M059J (cell line): ENCODE measurements around the gene SLIT3. TPM values are rescaled to one million over a fixed set of nuclear protein-coding genes. Genes with fewer than 3 reads are reported as not detected.

Experiments
- DNase-seq: peaks from one replicate; pipeline ENCODE4 v3.0.0-alpha.2; 2012; ENCODE audit warnings: low read depth
- total RNA-seq: library from RNA; depleted of rRNA; stranded (reverse); fragments of >200 nt; shearing (Covaris generic); gene quantifications from 2 replicates; pipeline ENCODE4 v1.2.3, GENCODE V29; 2014

SLIT3 gene
- total RNA-seq, 1 experiment from 2014 or later = 0.17 TPM

- no peak for DNase-seq
Measured at GRCh38 chr5:169036079-169036805, 264.7 kb downstream of the SLIT3 start.

GRCh38 chr5:169029661-169030274 lies 271.2 kb downstream of the SLIT3 start:
- no peak for DNase-seq

- no peak for DNase-seq
Measured at GRCh38 chr5:169029037-169029436, 271.9 kb downstream of the SLIT3 start.

- DNase-seq = no peak
Measured at GRCh38 chr5:169027501-169028061, 273.4 kb downstream of the SLIT3 start.

GRCh38 chr5:169025491-169025890 lies 275.4 kb downstream of the SLIT3 start:
- DNase-seq = no peak

DNA sequence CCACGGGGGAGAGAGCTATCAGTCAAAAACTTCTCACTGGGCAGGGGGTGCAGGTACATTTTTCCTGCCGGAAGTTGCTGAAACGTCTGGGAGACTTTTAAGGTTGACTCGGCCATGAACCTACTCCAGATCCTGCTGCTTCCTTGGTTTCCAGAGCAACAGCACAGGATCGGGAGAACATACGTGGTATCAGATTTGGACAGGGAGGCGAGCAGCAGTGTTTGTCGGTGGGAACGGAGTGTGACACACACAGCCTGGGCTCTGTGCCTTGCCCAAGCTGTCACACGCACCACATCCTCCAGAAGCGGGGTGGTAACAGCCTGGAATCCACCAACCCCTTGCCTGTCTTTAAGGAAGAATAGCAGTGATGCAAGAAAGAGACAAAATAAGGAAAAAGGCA lies 276.5 kb downstream of the SLIT3 start:
- no peak for DNase-seq

GRCh38 chr5:169022718-169023117 lies 278.2 kb downstream of the SLIT3 start:
- DNase-seq = no peak

DNA sequence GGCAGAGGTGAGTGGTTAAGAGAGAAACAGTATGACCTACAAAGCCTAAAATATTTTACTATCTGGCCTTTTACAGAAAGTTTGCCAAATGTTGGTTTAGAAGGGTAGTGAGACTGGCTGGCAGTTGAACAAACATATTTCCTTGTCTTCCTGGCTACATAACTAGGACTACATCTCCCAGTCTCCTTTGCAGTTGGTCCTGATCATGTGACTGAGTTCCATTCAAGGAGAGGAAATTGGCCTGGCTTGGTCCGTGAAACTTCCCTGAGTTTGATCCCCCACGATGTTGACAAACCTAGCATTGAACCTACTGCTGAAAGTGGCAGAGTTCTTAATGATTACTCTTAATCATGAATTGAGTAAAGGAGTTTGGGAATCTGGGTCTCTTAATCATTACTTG lies 280.8 kb downstream of the SLIT3 start:
- DNase-seq = peak; percentile 9

- no peak for DNase-seq
Measured at GRCh38 chr5:169018925-169019324, 282.0 kb downstream of the SLIT3 start.

DNA sequence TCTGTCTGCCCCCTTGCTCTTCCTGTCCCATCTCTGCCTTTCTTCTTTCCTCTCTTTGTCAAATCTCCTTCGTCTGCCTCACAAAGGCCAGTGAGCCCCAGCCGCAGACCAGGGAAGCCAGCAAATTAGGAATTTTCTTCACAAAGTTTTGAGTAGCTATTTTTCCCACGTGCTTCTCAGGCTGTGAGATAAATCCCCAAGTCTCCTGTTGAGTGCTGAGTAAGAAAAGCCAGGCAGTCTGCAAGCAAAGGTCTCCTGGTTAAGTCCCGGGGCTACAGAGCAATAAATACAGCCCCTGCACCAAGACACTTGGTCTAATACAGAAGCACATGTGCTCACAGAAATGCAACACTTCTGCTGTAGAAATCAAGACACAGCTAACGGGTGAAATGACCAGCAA lies 284.9 kb downstream of the SLIT3 start:
- DNase-seq = no peak

DNA sequence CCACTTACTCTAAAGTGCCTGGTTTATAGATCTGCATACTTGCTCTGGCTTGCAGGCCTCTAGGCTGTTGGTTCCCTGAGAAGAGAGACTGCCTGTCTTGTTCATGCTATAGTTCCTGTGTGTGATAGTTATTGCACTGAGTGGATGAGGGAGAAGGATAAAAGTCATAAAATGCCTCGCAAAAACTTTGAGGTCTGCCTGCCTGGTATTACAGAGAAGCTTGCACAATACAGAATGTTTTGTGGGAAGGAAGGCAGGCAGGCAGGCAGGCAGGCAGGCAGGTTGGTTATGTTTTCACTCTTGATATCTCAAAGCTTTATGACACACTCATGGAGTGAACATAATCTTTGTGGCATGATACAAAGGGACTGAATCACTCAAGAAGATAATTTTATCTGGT lies 287.1 kb downstream of the SLIT3 start:
- DNase-seq = no peak

GRCh38 chr5:169013208-169013728 lies 287.7 kb downstream of the SLIT3 start:
- DNase-seq = no peak

DNA sequence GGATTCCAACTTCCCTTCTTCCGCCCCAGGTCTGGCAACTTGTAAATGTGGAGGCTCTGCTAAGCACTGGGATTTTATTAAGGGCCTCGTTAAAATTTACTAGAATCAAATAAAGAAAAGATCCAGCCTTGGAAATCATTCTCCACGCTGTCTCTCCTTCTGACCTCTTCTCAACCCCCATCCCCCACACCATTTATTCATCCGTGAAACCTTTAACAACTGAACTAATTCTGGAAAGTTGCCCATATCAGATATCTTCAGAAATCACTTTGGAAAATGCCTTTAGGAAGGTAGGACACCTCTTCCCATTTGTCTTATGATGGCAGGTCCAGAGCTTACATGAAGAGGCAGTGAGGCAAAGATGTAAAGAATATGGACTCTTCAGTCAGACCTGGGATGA lies 288.5 kb downstream of the SLIT3 start:
- DNase-seq = no peak

- DNase-seq = no peak
Measured at GRCh38 chr5:169011451-169011850, 289.5 kb downstream of the SLIT3 start.

DNA sequence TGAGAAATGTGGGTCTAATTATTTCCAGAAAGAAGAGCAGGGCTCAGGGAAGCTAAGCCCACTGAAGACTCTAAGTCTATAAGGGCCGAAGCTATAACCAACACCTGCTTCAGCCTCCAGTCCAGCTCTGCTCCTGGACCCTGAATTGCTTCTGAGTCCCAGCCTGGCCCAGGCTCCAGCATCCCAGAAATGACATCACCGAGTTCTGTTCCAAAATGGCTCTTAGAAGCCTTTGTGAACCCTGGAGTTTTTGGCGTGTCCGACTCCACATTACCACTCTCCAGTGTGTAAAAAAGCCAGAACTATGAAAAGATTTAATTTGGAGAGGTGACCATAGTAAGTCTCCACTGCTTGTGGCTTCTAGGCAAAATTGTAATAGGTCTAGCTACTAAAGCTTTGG lies 289.9 kb downstream of the SLIT3 start:
- no peak for DNase-seq

DNA sequence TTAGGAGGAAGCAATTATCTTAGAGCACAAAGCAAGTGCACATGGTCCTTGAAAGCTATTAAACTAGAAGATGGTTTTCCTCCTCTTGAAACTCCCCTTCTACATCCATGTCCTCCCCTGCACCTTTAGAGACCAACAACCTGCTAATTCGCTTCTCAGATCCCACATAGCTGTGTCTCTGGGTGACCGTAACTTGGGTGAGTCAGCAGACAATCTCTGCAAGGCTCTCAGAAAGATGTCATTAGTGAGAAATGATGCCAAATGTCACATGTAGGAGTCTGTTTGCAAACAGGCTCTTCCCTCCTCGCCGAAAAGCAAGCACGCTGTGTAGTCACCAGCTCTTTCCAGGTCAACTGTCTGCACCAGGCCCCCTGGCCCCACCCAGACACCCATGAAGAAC lies 291.8 kb downstream of the SLIT3 start:
- no peak for DNase-seq

- DNase-seq = peak; percentile 32
Measured at GRCh38 chr5:169006842-169007790, 293.8 kb downstream of the SLIT3 start.

DNA sequence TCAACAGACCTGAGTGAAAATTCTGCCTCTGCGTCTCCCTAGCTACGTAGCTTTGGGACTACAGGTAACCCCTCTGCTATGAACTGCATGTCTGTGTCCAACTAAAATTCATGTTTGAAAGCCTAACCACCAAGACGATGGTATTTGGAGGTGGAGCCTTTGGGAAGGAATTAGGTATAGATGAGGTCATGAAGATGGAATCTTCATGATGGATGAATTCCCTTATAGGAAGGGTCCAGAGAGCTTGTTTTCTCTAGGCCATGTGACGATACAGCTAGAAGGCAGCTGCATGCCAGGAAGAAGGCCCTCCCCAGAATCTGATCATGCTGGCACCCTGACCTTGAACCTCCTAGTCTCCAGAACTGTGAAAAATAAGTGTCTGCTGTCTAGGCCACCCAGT lies 296.4 kb downstream of the SLIT3 start:
- DNase-seq = no peak

- no peak for DNase-seq
Measured at GRCh38 chr5:169003721-169004541, 297.0 kb downstream of the SLIT3 start.

- DNase-seq = no peak
Measured at GRCh38 chr5:169002953-169003555, 297.9 kb downstream of the SLIT3 start.

GRCh38 chr5:169001394-169001793 lies 299.5 kb downstream of the SLIT3 start:
- no peak for DNase-seq
